ENCODE measurements around the gene HMCES. TPM values are rescaled to one million over a fixed set of nuclear protein-coding genes. Genes with fewer than 3 reads are reported as not detected.

HMCES gene
- total and polyA plus RNA-seq, 2 of the 13 experiments (the other 11 are each of a cell fraction or from before 2014, with no cell fraction given): 16.1 to 37.5 TPM

DNA sequence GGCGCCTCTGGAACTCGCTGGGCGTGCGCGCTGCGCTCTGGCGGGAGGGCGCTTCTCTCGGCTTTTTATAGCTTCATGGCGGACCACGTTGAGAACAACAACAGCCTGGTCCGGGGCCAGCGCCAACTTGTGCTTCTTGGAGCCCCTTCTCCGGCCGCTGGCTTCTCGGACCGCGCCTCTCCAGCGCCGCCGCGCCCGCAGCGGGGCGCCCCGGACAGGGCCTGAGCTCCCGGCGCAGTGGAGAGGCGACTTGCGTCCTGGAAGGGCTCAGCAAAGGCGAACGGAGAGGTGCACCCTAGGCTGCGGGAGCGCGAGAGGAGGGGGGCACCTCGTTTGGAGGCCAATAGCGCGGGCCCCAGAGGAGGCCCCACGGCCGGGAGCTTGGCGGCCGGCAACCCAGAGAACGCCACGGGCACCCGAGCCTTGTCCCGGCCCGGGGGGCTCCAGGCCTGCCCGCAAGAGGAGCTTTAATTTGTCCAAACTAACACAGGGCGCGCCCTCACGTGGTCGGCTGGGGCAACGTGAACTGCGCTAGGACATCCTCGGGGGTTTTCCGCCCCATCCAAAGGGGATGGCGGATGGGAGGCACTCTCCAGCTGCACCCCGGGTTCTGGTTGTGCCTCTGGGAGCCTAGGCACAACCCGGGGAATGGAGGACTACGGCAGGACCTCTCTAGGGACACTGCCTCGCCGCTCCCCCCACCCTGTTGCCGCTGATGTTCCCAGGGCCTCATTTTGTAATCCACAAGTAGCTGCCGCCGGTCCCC, 37.8 kb downstream of the HMCES start (continued):
- TF ChIP-seq, protein P1, sequence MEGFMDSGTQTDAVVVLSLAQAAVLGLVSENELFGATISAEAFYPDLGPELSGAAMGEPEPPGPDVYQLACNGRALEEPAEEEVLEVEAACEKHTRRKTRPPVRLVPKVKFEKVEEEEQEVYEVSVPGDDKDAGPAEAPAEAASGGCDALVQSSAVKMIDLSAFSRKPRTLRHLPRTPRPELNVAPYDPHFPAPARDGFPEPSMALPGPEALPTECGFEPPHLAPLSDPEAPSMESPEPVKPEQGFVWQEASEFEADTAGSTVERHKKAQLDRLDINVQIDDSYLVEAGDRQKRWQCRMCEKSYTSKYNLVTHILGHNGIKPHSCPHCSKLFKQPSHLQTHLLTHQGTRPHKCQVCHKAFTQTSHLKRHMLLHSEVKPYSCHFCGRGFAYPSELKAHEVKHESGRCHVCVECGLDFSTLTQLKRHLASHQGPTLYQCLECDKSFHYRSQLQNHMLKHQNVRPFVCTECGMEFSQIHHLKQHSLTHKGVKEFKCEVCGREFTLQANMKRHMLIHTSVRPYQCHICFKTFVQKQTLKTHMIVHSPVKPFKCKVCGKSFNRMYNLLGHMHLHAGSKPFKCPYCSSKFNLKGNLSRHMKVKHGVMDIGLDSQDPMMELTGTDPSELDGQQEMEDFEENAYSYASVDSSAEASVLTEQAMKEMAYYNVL (CRISPR knock-in tag; IDR thresholded peaks at IDR 0.05; ENCODE audit: borderline replicate concordance): no peak
- TF ChIP-seq ADNP (CRISPR knock-in tag; IDR thresholded peaks at IDR 0.05) (no peak), TAF1 (CRISPR knock-in tag; IDR thresholded peaks at IDR 0.05) (peak; percentile 91), ZNF615 (CRISPR knock-in tag; IDR thresholded peaks at IDR 0.05; ENCODE audit: borderline replicate concordance) (no peak), ERF (CRISPR knock-in tag; IDR thresholded peaks at IDR 0.05) (peak; percentile 92), NR2F6 (IDR thresholded peaks at IDR 0.05) (no peak), NR2F6 (CRISPR knock-in tag; IDR thresholded peaks at IDR 0.05) (no peak; the same call in 1 of the 2 replicates), ZZZ3 (CRISPR knock-in tag; IDR thresholded peaks at IDR 0.05; ENCODE audit: borderline replicate concordance) (no peak), HOXA3 (CRISPR knock-in tag; IDR thresholded peaks at IDR 0.05) (peak; percentile 73), PHF5A (CRISPR knock-in tag; IDR thresholded peaks at IDR 0.05; ENCODE audit: low read depth, unreplicated experiment) (no peak), NFKBIZ (CRISPR knock-in tag; IDR thresholded peaks at IDR 0.05) (no peak), ZNF30 (CRISPR knock-in tag; IDR thresholded peaks at IDR 0.05) (no peak), ZNF24 (IDR thresholded peaks at IDR 0.05) (no peak), FIP1L1 (IDR thresholded peaks at IDR 0.05; ENCODE audit: borderline replicate concordance, insufficient read depth, low read depth, low read length) (no peak), SIX1 (CRISPR knock-in tag; IDR thresholded peaks at IDR 0.05; ENCODE audit: borderline replicate concordance) (0 out of 2 replicates have a peak, but pooled peaks have one; percentile 28)
- TF ChIP-seq, protein P2, sequence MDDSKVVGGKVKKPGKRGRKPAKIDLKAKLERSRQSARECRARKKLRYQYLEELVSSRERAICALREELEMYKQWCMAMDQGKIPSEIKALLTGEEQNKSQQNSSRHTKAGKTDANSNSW (CRISPR knock-in tag; IDR thresholded peaks at IDR 0.05; ENCODE audit: borderline replicate concordance): 0 out of 2 replicates have a peak, but pooled peaks have one; percentile 35
- TF ChIP-seq, protein P3, sequence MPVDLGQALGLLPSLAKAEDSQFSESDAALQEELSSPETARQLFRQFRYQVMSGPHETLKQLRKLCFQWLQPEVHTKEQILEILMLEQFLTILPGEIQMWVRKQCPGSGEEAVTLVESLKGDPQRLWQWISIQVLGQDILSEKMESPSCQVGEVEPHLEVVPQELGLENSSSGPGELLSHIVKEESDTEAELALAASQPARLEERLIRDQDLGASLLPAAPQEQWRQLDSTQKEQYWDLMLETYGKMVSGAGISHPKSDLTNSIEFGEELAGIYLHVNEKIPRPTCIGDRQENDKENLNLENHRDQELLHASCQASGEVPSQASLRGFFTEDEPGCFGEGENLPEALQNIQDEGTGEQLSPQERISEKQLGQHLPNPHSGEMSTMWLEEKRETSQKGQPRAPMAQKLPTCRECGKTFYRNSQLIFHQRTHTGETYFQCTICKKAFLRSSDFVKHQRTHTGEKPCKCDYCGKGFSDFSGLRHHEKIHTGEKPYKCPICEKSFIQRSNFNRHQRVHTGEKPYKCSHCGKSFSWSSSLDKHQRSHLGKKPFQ (CRISPR knock-in tag; IDR thresholded peaks at IDR 0.05; ENCODE audit: insufficient replicate concordance): no peak
- TF ChIP-seq, protein P4, sequence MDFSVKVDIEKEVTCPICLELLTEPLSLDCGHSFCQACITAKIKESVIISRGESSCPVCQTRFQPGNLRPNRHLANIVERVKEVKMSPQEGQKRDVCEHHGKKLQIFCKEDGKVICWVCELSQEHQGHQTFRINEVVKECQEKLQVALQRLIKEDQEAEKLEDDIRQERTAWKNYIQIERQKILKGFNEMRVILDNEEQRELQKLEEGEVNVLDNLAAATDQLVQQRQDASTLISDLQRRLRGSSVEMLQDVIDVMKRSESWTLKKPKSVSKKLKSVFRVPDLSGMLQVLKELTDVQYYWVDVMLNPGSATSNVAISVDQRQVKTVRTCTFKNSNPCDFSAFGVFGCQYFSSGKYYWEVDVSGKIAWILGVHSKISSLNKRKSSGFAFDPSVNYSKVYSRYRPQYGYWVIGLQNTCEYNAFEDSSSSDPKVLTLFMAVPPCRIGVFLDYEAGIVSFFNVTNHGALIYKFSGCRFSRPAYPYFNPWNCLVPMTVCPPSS (IDR thresholded peaks at IDR 0.05): no peak
- TF ChIP-seq, protein P5, sequence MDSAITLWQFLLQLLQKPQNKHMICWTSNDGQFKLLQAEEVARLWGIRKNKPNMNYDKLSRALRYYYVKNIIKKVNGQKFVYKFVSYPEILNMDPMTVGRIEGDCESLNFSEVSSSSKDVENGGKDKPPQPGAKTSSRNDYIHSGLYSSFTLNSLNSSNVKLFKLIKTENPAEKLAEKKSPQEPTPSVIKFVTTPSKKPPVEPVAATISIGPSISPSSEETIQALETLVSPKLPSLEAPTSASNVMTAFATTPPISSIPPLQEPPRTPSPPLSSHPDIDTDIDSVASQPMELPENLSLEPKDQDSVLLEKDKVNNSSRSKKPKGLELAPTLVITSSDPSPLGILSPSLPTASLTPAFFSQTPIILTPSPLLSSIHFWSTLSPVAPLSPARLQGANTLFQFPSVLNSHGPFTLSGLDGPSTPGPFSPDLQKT (CRISPR knock-in tag; IDR thresholded peaks at IDR 0.05; ENCODE audit: borderline replicate concordance): no peak
- TF ChIP-seq, protein P6, sequence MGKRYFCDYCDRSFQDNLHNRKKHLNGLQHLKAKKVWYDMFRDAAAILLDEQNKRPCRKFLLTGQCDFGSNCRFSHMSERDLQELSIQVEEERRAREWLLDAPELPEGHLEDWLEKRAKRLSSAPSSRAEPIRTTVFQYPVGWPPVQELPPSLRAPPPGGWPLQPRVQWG (CRISPR knock-in tag; IDR thresholded peaks at IDR 0.05; ENCODE audit: borderline replicate concordance, low read depth): no peak
- TF ChIP-seq, protein P7, sequence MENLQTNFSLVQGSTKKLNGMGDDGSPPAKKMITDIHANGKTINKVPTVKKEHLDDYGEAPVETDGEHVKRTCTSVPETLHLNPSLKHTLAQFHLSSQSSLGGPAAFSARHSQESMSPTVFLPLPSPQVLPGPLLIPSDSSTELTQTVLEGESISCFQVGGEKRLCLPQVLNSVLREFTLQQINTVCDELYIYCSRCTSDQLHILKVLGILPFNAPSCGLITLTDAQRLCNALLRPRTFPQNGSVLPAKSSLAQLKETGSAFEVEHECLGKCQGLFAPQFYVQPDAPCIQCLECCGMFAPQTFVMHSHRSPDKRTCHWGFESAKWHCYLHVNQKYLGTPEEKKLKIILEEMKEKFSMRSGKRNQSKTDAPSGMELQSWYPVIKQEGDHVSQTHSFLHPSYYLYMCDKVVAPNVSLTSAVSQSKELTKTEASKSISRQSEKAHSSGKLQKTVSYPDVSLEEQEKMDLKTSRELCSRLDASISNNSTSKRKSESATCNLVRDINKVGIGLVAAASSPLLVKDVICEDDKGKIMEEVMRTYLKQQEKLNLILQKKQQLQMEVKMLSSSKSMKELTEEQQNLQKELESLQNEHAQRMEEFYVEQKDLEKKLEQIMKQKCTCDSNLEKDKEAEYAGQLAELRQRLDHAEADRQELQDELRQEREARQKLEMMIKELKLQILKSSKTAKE (CRISPR knock-in tag; IDR thresholded peaks at IDR 0.05; ENCODE audit: borderline replicate concordance): no peak; the same call in 1 of the 2 replicates
